Measurements from ENCODE around the gene ALG12. TPM values are rescaled to one million over a fixed set of nuclear protein-coding genes. Genes with fewer than 3 reads are reported as not detected.
A peak's percentile ranks its signal among the peaks of the same experiment; 100 is the strongest.

Gene ALG12
- total and polyA plus RNA-seq, 2 of the 13 experiments (the other 11 are each of a cell fraction or from before 2014, with no cell fraction given): 7.8 to 15.8 TPM

- TF ChIP-seq POGK (CRISPR knock-in tag; conservative IDR thresholded peaks at IDR 0.05) (0 out of 2 replicates have a peak, but pooled peaks have one; percentile 40), ZNF879 (CRISPR knock-in tag; IDR thresholded peaks at IDR 0.05) (no peak), RFXAP (CRISPR knock-in tag; IDR thresholded peaks at IDR 0.05; ENCODE audit: borderline replicate concordance) (no peak), ZFX (CRISPR knock-in tag; IDR thresholded peaks at IDR 0.05; ENCODE audit: low read depth) (peak; percentile 82), ZNF101 (CRISPR knock-in tag; IDR thresholded peaks at IDR 0.05; ENCODE audit: borderline replicate concordance, low read depth) (no peak), HINFP (CRISPR knock-in tag; IDR thresholded peaks at IDR 0.05; ENCODE audit: low read depth) (no peak), KLF15 (CRISPR knock-in tag; IDR thresholded peaks at IDR 0.05; ENCODE audit: borderline replicate concordance) (no peak), CAMTA2 (CRISPR knock-in tag; IDR thresholded peaks at IDR 0.05; ENCODE audit: borderline replicate concordance) (no peak), BATF2 (CRISPR knock-in tag; IDR thresholded peaks at IDR 0.05) (peak; percentile 77; the same call in 1 of the 2 replicates), NCOA5 (CRISPR knock-in tag; IDR thresholded peaks at IDR 0.05) (no peak), ZNF713 (CRISPR knock-in tag; IDR thresholded peaks at IDR 0.05) (no peak), ZBTB38 (CRISPR knock-in tag; IDR thresholded peaks at IDR 0.05) (0 out of 2 replicates have a peak, but pooled peaks have one; percentile 6), DPF2 (CRISPR knock-in tag; IDR thresholded peaks at IDR 0.05; ENCODE audit: borderline replicate concordance, low read depth) (no peak), ZNF768 (CRISPR knock-in tag; IDR thresholded peaks at IDR 0.05) (no peak), ZNF772 (CRISPR knock-in tag; IDR thresholded peaks at IDR 0.05) (no peak), ZBED4 (CRISPR knock-in tag; IDR thresholded peaks at IDR 0.05; ENCODE audit: borderline replicate concordance) (no peak; the same call in 1 of the 2 replicates), SETDB1 (CRISPR knock-in tag; IDR thresholded peaks at IDR 0.05; ENCODE audit: borderline replicate concordance) (no peak), POGZ (CRISPR knock-in tag; IDR thresholded peaks at IDR 0.05) (no peak; the same call in 1 of the 2 replicates), ZNF597 (CRISPR knock-in tag; IDR thresholded peaks at IDR 0.05) (no peak)
Measured at GRCh38 chr22:49958931-49959781, 40.9 kb upstream of the ALG12 start (continued).
